DOHH2 (cell line): ENCODE measurements around the gene PTPN2.

Experiments used
- CTCF ChIP-seq: fragments of 200-600 bp; sonication (generic); IDR thresholded peaks from one replicate; pipeline ENCODE4 v1.5.1; 2014; ENCODE audit warnings: antibody characterized with exemption, mild to moderate bottlenecking, low read depth, low read length; ENCODE audit not compliant: poor library complexity, severe bottlenecking
- EZH2phosphoT487 ChIP-seq: fragments of 200-600 bp; sonication (generic); IDR thresholded peaks from 2 replicates; pipeline ENCODE4 v1.6.1; 2017; ENCODE audit warnings: borderline replicate concordance, mild to moderate bottlenecking, antibody characterized with exemption, low read length, moderate library complexity, mixed read lengths

GRCh38 chr18:12791610-12792009 lies 92.4 kb downstream of the PTPN2 start:
- TF ChIP-seq CTCF (no peak), EZH2phosphoT487 (no peak)
